Endothelial cell of umbilical vein (primary cell): ENCODE results near the gene KRT79. TPM values are rescaled to one million over a fixed set of nuclear protein-coding genes. Genes with fewer than 3 reads are reported as not detected.

Experiments
- BruUV-seq: library from RNA; stranded (reverse); fragments of 400-500 nt; replicated peaks from 2 replicates; lab custom pipeline; 2021; lab: Mats Ljungman, UMichigan
- CTCF ChIA-PET: fragments of 300-600, 350-600 bp; sonication (Branson Sonifier 250); formaldehyde crosslinking; loops from one replicate; lab custom pipeline; 2021; ENCODE audit warnings: antibody characterized with exemption, inconsistent platforms; lab: Charles Lee
- POLR2A ChIA-PET: fragments of 300-600, 350-600 bp; sonication (Branson Sonifier 250); formaldehyde crosslinking; loops from one replicate; lab custom pipeline; 2021; ENCODE audit warnings: antibody characterized with exemption, inconsistent platforms; lab: Charles Lee
- DNase-seq: peaks from one replicate; pipeline ENCODE4 v3.0.0-alpha.2; 2011; ENCODE audit warnings: low read depth, low spot score
- FAIRE-seq: peaks from 2 replicates; lab custom pipeline; 2011; peaks lifted over from hg19 to GRCh38; lab: Jason Lieb, UNC
- H2AFZ ChIP-seq: 2 replicates; pipeline ENCODE4 v1.6.0; 2012; ENCODE audit warnings: low read depth, low read length, control low read depth, inconsistent platforms
- H3K27ac ChIP-seq: 2 replicates; pipeline ENCODE4 v1.5.1; 2011; ENCODE audit warnings: low read depth, mild to moderate bottlenecking, control low read depth, low read length, moderate library complexity; ENCODE audit not compliant: insufficient read depth
- H3K27me3 ChIP-seq, 2 experiments: 2 replicates each; pipeline versions ENCODE4 v1.6.0 to v1.6.1; 2011; ENCODE audit warnings: low read length in 2 of 2, mixed read lengths in 1 of 2; ENCODE audit not compliant: control insufficient read depth in 2 of 2, insufficient read depth in 2 of 2
- H3K36me3 ChIP-seq, 2 experiments: 2 replicates in 1 of 2; 3 replicates in 1 of 2; pipeline ENCODE4 v1.5.1; 2011; ENCODE audit warnings: low read length in 2 of 2, mild to moderate bottlenecking in 1 of 2, moderate library complexity in 1 of 2; ENCODE audit not compliant: control insufficient read depth in 2 of 2, insufficient read depth in 2 of 2; ENCODE audit errors: extremely low read depth in 1 of 2
- H3K4me1 ChIP-seq: 3 replicates; pipeline ENCODE4 v1.5.1; 2011; ENCODE audit warnings: mild to moderate bottlenecking, low read length; ENCODE audit not compliant: control insufficient read depth, insufficient read depth; ENCODE audit errors: extremely low read depth
- H3K4me2 ChIP-seq: 2 replicates; pipeline ENCODE4 v1.6.1; 2011; ENCODE audit warnings: low read length, control low read depth, mixed read lengths; ENCODE audit not compliant: insufficient read depth
- H3K4me3 ChIP-seq, 3 experiments: fragments of 200-600 bp in 1 of 3; sonication (generic), shearing (Covaris generic) in 1 of 3; replicated peaks in 1 of 3; 2 replicates each; pipeline ENCODE4 v1.5.1; 2011 to 2016; ENCODE audit warnings: control low read depth in 3 of 3, low read length in 3 of 3, mild to moderate bottlenecking in 2 of 3, inconsistent platforms in 1 of 3, low read depth in 1 of 3, moderate library complexity in 1 of 3; ENCODE audit not compliant: insufficient read depth in 1 of 3
- H3K79me2 ChIP-seq: 2 replicates; pipeline ENCODE4 v1.6.0; 2012; ENCODE audit warnings: low read length, inconsistent platforms; ENCODE audit not compliant: control insufficient read depth, insufficient read depth
- H3K9ac ChIP-seq: replicated peaks from 2 replicates; pipeline ENCODE3; 2011; ENCODE audit warnings: low read length, control low read depth; ENCODE audit not compliant: insufficient read depth; ENCODE audit errors: extremely low read depth
- H3K9me1 ChIP-seq: replicated peaks from 3 replicates; pipeline ENCODE4 v1.6.0; 2011; ENCODE audit warnings: mild to moderate bottlenecking, low read length; ENCODE audit not compliant: control insufficient read depth, insufficient read depth; ENCODE audit errors: extremely low read depth
- H3K9me3 ChIP-seq: replicated peaks from 2 replicates; pipeline ENCODE4 v1.5.1; 2012; ENCODE audit warnings: low read length, inconsistent platforms; ENCODE audit not compliant: control insufficient read depth, insufficient read depth
- H4K20me1 ChIP-seq: replicated peaks from 2 replicates; pipeline ENCODE3; 2011; ENCODE audit warnings: mild to moderate bottlenecking, low read length; ENCODE audit not compliant: control insufficient read depth, insufficient read depth; ENCODE audit errors: extremely low read depth
- EZH2 ChIP-seq: IDR thresholded peaks from 2 replicates; pipeline ENCODE4 v1.6.1; 2012; ENCODE audit warnings: borderline replicate concordance, low read depth, mild to moderate bottlenecking, moderate library complexity, low read length, inconsistent platforms; ENCODE audit not compliant: severe bottlenecking
- FOS ChIP-seq: IDR thresholded peaks from 2 replicates; pipeline ENCODE4 v1.6.1; 2011; ENCODE audit warnings: mild to moderate bottlenecking, low read length, moderate library complexity, borderline replicate concordance; ENCODE audit not compliant: insufficient read depth
- GATA2 ChIP-seq: IDR thresholded peaks from 2 replicates; pipeline ENCODE4 v1.7.0; 2011; ENCODE audit warnings: low read depth, mild to moderate bottlenecking, moderate library complexity, mixed read lengths, low read length; ENCODE audit not compliant: insufficient read length, insufficient read depth
- JUN ChIP-seq: IDR thresholded peaks from 2 replicates; pipeline ENCODE4 v1.6.1; 2011; ENCODE audit warnings: borderline replicate concordance, low read depth; ENCODE audit not compliant: insufficient read length, insufficient read depth
- MYC ChIP-seq: IDR thresholded peaks from one replicate; pipeline ENCODE4 v1.6.1; 2011; ENCODE audit warnings: mild to moderate bottlenecking, low read depth, low read length
- POLR2AphosphoS5 ChIP-seq: IDR thresholded peaks from 2 replicates; pipeline ENCODE4 v1.6.1; 2012; ENCODE audit warnings: low read depth, mild to moderate bottlenecking, control low read depth, low read length, moderate library complexity; ENCODE audit not compliant: insufficient read depth
- dilution Hi-C: fragments of 300-500 bp; cut with MboI; formaldehyde crosslinking; loops from one replicate; pipeline ENCODE4 v1.15.0; 2019; ENCODE audit warnings: low sequenced_read_pairs; ENCODE audit not compliant: extremely low pct_ligation_motif_present
- intact Hi-C: fragments of 100-400 bp; cut with micrococcal nuclease; formaldehyde crosslinking; loops from one replicate; pipeline ENCODE4 v1.10.0; 2022
- polyA plus RNA-seq, 4 experiments: library from polyadenylated mRNA; depleted of rRNA in 3 of 4; stranded (reverse) in 3 of 4; unstranded in 1 of 4; fragments of >200 nt; gene quantifications; 2 replicates each; pipeline versions ENCODE4 v1.2.1 to v1.2.3, GENCODE V29; 2011 to 2012; ENCODE audit warnings: missing spikeins in 1 of 4
- total RNA-seq: library from RNA; stranded (reverse); gene quantifications from 2 replicates; pipeline ENCODE4 v1.2.3, GENCODE V29; 2021
- TF ChIP-seq, protein P1 (sequence below), 2 donors: IDR thresholded peaks; 1 replicate in 1 of 2; 2 replicates in 1 of 2; pipeline ENCODE4 v1.5.1; 2011; ENCODE audit warnings: low read length in 2 of 2, mild to moderate bottlenecking in 2 of 2, moderate library complexity in 2 of 2, control low read depth in 1 of 2, inconsistent platforms in 1 of 2, low read depth in 1 of 2; ENCODE audit not compliant: insufficient read depth in 1 of 2; ENCODE audit errors: extremely low read depth in 1 of 2

The KRT79 gene
- total and polyA plus RNA-seq, 2 donors (not counting 3 experiments of a cell fraction or from before 2014, with no cell fraction given): not detected

DNA sequence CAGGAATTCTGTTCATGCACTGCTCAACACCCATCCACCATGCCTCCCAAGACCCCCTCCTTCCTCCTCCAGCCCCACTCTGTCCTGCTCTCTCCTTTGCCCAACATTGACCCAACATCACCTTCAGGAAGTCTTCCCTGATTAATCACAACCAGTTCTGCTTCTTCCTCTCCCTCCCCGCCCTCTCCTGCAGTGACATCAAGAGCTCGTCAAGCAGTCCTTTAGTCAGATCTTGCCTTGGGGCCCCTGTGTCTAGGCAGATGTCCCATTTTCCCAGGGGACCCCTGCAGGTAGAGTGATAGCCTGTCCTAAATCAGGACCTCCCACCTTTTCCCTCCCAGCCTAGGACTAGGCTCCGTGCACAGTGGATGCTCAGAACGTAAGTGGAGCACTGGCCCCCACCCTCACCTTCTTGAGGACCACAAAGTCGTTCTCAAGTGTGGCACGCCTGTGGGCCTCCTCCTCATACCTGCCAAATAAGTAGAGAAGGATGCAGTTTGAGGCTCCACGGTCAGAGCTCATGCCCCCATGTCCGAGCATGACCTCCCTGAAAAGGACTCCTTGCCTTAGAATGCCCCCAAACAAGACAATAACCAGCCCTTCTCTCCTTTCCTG, 12.4 kb upstream of the KRT79 start:
- CTCF ChIA-PET: interaction anchor here (1.0 kb wide), 1 partner anchor 19 kb away, joined by 3 read pairs; no protein-coding TSS in a partner anchor
- Histone ChIP-seq H3K27me3 (peaks cover under 1 to 3% of the 10 kb centered on the region in 2 experiments), H3K79me2 (no peaks in the 10 kb centered on the region), H4K20me1 (no peaks in the 10 kb centered on the region), H3K27ac (no peak overlapping the region), H2AFZ (no peak overlapping the region), H3K9ac (no peak overlapping the region), H3K9me3 (no peaks in the 10 kb centered on the region), H3K4me1 (no peaks in the 10 kb centered on the region), H3K4me2 (no peak overlapping the region), H3K36me3 (no peaks in the 10 kb centered on the region), H3K4me3 (no peak overlapping the region), H3K9me1 (no peaks in the 10 kb centered on the region)
- DNase-seq: no peak
- no peak for TF ChIP-seq POLR2AphosphoS5
- no peak for TF ChIP-seq FOS
- BruUV-seq: no TSS peak
- POLR2A ChIA-PET: no interaction called here
- intact Hi-C loops (no loop called here), dilution Hi-C loops (no loop called here)
- no peak for FAIRE-seq

DNA sequence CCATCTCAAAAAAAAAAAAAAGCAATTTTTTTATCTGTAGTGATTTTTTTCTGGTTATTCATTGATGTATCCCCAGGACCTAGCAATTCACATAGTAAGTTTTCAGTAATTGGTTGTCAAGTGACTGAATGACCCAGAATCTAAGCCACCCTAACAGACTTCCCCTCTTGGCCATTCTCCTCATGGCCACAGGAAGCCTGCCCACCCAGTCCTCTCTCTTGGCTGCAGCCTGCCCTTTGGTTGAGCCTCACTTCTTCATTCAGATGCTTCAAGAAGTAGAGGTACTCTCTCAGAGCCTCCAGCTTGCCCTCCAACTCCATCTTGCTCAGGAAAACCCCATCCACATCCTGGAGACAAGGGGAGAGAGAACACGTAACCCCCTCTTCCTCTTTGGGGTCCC, 11.8 kb upstream of the KRT79 start:
- Histone ChIP-seq H3K27ac (no peak overlapping the region), H3K79me2 (no peaks in the 10 kb centered on the region), H3K4me1 (no peaks in the 10 kb centered on the region), H3K4me3 (no peak overlapping the region), H3K27me3 (peaks cover 0 to 2% of the 10 kb centered on the region in 2 experiments), H3K9me1 (no peaks in the 10 kb centered on the region), H2AFZ (no peak overlapping the region), H3K4me2 (no peak overlapping the region), H4K20me1 (no peaks in the 10 kb centered on the region), H3K9me3 (no peaks in the 10 kb centered on the region), H3K36me3 (no peaks in the 10 kb centered on the region), H3K9ac (no peak overlapping the region)
- ChIA-PET CTCF (interaction anchor here (1.0 kb wide), 1 partner anchor 20 kb away, joined by 3 read pairs; no protein-coding TSS in a partner anchor), POLR2A (no interaction called here)
- FAIRE-seq (no peak), DNase-seq (no peak)
- intact Hi-C loops (no loop called here), dilution Hi-C loops (no loop called here)
- TF ChIP-seq JUN (no peak), FOS (no peak), MYC (no peak), EZH2 (no peak), GATA2 (no peak)
- TF ChIP-seq, protein P1, sequence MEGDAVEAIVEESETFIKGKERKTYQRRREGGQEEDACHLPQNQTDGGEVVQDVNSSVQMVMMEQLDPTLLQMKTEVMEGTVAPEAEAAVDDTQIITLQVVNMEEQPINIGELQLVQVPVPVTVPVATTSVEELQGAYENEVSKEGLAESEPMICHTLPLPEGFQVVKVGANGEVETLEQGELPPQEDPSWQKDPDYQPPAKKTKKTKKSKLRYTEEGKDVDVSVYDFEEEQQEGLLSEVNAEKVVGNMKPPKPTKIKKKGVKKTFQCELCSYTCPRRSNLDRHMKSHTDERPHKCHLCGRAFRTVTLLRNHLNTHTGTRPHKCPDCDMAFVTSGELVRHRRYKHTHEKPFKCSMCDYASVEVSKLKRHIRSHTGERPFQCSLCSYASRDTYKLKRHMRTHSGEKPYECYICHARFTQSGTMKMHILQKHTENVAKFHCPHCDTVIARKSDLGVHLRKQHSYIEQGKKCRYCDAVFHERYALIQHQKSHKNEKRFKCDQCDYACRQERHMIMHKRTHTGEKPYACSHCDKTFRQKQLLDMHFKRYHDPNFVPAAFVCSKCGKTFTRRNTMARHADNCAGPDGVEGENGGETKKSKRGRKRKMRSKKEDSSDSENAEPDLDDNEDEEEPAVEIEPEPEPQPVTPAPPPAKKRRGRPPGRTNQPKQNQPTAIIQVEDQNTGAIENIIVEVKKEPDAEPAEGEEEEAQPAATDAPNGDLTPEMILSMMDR (IDR thresholded peaks at IDR 0.05; ENCODE audit: extremely low read depth in 1 of 2, insufficient read depth in 1 of 2, low read depth in 1 of 2, low read length in 2 of 2): no peak
- no TSS peak for BruUV-seq
